K562 (cell line): ENCODE results near the gene TMPRSS5.

Experiments used
- CAMTA2 ChIP-seq: fragments of 250-450 bp; sonication (Bioruptor Pico); conservative IDR thresholded peaks from 2 replicates; pipeline ENCODE4 v1.5.1; 2022
- CBFB ChIP-seq: sonication (generic); formaldehyde crosslinking; IDR thresholded peaks from 2 replicates; pipeline ENCODE4 v1.4.0; 2020; ENCODE audit warnings: mild to moderate bottlenecking, missing genetic modification reagents
- CREB1 ChIP-seq, 2 experiments: sonication (generic) in 1 of 2; formaldehyde crosslinking in 1 of 2; IDR thresholded peaks; 2 replicates each; pipeline versions ENCODE4 v1.6.1 to v1.8.0; 2012 to 2022; ENCODE audit warnings: inconsistent platforms in 1 of 2, mild to moderate bottlenecking in 1 of 2, missing genetic modification reagents in 1 of 2, moderate library complexity in 1 of 2
- FOS ChIP-seq: IDR thresholded peaks from 3 replicates; pipeline ENCODE4 v1.6.1; 2011; ENCODE audit not compliant: insufficient read length; ENCODE audit errors: extremely low read depth
- HEY1 ChIP-seq: fragments of 250-450 bp; sonication (Bioruptor Pico); IDR thresholded peaks from 2 replicates; pipeline ENCODE4 v1.5.0; 2020; ENCODE audit warnings: mild to moderate bottlenecking, moderate library complexity, borderline replicate concordance
- PCBP2 ChIP-seq: fragments of 200-400 bp; formaldehyde crosslinking; IDR thresholded peaks from 2 replicates; pipeline ENCODE4 v1.6.1; 2018; ENCODE audit warnings: low read length, low read depth, mild to moderate bottlenecking, moderate library complexity; ENCODE audit not compliant: poor library complexity, severe bottlenecking
- ZNF655 ChIP-seq: fragments of 250-450 bp; sonication (Bioruptor Pico); IDR thresholded peaks from 2 replicates; pipeline ENCODE4 v1.5.0; 2021
- TF ChIP-seq, protein P1 (sequence below), 3 experiments: IDR thresholded peaks in 2 of 3; conservative IDR thresholded peaks in 1 of 3; 2 replicates each; pipeline ENCODE4 v1.5.1; 2011 to 2012; ENCODE audit warnings: low read length in 3 of 3, mild to moderate bottlenecking in 3 of 3, control low read depth in 2 of 3, improper control_type of control experiment in 1 of 3, inconsistent platforms in 1 of 3, low read depth in 1 of 3, mixed read lengths in 1 of 3, moderate library complexity in 1 of 3; ENCODE audit not compliant: insufficient read depth in 2 of 3

- TF ChIP-seq CREB1 (IDR thresholded peaks at IDR 0.05) (no peak), CREB1 (CRISPR knock-in tag; IDR thresholded peaks at IDR 0.05) (no peak), HEY1 (no peak), FOS (no peak), PCBP2 (no peak), ZNF655 (CRISPR knock-in tag) (no peak), CAMTA2 (CRISPR knock-in tag) (no peak), CBFB (CRISPR knock-in tag) (no peak)
- TF ChIP-seq, protein P1, sequence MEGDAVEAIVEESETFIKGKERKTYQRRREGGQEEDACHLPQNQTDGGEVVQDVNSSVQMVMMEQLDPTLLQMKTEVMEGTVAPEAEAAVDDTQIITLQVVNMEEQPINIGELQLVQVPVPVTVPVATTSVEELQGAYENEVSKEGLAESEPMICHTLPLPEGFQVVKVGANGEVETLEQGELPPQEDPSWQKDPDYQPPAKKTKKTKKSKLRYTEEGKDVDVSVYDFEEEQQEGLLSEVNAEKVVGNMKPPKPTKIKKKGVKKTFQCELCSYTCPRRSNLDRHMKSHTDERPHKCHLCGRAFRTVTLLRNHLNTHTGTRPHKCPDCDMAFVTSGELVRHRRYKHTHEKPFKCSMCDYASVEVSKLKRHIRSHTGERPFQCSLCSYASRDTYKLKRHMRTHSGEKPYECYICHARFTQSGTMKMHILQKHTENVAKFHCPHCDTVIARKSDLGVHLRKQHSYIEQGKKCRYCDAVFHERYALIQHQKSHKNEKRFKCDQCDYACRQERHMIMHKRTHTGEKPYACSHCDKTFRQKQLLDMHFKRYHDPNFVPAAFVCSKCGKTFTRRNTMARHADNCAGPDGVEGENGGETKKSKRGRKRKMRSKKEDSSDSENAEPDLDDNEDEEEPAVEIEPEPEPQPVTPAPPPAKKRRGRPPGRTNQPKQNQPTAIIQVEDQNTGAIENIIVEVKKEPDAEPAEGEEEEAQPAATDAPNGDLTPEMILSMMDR (IDR thresholded peaks at IDR 0.05 in 2 of 3, conservative IDR thresholded peaks at IDR 0.05 in 1 of 3; ENCODE audit: insufficient read depth in 2 of 3, low read depth in 1 of 3, low read length in 3 of 3) = no peak
These were observed 31.8 kb downstream of the TMPRSS5 start for GRCh38 chr11:113674397-113674685.
